Fibroblast of pulmonary artery (primary cell): Measurements from ENCODE around the gene CTIF.

Source experiments
- DNase-seq: peaks from one replicate; pipeline ENCODE4 v3.0.0-alpha.2; 2010; ENCODE audit warnings: low read depth
- H3K4me3 ChIP-seq: replicated peaks from 2 replicates; pipeline ENCODE4 v1.5.1; 2011; ENCODE audit warnings: low read depth, mild to moderate bottlenecking, control low read depth, low read length, moderate library complexity
- TF ChIP-seq, protein P1 (sequence below): IDR thresholded peaks from 2 replicates; pipeline ENCODE4 v1.5.1; 2011; ENCODE audit warnings: mild to moderate bottlenecking, control low read depth, low read length, inconsistent platforms; ENCODE audit errors: missing control alignments

CTIF gene

GRCh38 chr18:48580066-48580465 lies 41.2 kb downstream of the CTIF start:
- no peak for DNase-seq
- no peak overlapping the region for H3K4me3 ChIP-seq
- TF ChIP-seq, protein P1, sequence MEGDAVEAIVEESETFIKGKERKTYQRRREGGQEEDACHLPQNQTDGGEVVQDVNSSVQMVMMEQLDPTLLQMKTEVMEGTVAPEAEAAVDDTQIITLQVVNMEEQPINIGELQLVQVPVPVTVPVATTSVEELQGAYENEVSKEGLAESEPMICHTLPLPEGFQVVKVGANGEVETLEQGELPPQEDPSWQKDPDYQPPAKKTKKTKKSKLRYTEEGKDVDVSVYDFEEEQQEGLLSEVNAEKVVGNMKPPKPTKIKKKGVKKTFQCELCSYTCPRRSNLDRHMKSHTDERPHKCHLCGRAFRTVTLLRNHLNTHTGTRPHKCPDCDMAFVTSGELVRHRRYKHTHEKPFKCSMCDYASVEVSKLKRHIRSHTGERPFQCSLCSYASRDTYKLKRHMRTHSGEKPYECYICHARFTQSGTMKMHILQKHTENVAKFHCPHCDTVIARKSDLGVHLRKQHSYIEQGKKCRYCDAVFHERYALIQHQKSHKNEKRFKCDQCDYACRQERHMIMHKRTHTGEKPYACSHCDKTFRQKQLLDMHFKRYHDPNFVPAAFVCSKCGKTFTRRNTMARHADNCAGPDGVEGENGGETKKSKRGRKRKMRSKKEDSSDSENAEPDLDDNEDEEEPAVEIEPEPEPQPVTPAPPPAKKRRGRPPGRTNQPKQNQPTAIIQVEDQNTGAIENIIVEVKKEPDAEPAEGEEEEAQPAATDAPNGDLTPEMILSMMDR, result no peak

DNA sequence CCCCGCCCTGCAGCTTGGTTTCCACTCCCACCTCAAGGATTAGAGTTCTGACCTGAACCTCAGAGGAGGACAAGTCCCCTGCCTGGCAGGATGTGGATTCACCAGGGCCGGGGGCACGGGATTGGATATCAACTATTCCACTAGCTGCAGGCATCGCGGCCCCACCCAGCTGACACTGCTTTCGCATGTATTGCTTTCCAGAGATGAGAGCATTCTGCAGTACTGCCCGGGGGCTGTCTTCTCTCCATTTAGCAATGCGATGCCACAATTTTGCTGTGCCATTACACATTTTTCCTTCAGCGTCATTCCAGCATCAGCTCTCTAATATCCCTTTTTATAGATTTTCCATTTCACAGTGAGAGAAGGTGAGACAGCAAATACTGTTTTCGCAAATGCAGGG lies 42.0 kb downstream of the CTIF start:
- TF ChIP-seq, protein P1, result no peak
- no peak overlapping the region for H3K4me3 ChIP-seq
- no peak for DNase-seq

DNA sequence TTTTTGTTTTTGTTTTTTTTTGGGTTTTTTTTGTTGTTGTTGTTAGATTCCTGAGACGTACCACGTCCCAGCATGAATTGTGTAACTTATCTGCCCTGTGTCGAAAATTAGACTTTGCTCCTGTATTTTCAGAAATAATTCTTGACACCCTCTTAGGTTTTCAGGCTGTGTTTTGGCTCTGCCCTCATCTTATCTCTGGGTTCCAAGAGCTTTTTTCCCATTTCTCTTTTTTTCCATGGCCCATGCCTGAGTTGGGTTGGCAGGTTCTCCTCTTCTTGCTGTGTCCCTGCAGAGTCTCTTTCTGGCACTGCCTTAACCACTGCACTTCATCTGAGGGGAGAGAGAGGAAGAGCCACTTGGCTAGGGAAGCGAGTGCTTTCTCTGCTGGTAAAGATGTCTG lies 42.4 kb downstream of the CTIF start:
- DNase-seq, result no peak

GRCh38 chr18:48581941-48582340 lies 43.1 kb downstream of the CTIF start:
- H3K4me3 ChIP-seq, result no peak overlapping the region
- DNase-seq, result no peak
- TF ChIP-seq, protein P1, result no peak

More for the DNA sequence above, 42.4 kb downstream of the CTIF start:
- H3K4me3 ChIP-seq, result no peak overlapping the region
- TF ChIP-seq, protein P1, result no peak

DNA sequence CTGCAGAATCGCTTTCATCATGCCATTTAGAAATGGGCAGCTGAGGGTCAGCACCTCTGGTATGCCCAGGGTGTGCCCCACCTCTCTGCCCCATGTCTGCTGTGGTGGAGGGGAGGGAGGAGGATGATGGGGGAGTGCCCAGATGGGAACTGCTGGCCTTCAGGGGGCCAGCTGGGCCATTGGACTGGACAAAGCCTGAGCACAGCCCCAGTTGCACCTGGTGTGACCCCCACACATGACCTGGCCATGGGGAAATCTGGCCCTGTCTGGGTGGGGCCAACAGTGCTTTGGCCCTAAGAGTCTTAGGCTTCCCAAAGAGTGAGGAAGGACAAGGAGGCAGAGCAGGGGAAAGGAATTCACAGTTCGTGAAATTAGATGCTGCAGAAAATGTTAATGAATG lies 44.1 kb downstream of the CTIF start:
- TF ChIP-seq, protein P1, result no peak
- H3K4me3 ChIP-seq, result no peak overlapping the region
- DNase-seq, result no peak

DNA sequence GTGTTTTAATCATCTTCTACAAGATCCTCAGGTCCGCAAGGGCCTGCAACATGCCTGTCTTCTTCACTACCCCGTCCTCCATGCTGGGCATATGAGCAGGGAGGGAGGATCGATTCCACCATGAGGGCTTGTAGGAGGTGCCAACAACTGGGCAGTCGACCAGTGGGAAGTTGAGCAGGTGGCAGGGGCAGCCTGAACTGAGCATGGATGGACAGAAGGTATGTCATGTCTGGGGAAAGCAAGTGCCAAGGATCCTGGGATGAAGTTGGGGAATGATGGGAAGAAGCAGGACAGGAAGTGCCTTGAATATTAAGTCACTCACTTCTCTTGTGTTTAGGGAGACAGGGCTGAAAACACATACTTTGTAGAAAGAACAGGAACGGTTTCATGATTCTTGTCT lies 44.7 kb downstream of the CTIF start:
- no peak for DNase-seq
- no peak overlapping the region for H3K4me3 ChIP-seq
- TF ChIP-seq, protein P1, result no peak

DNA sequence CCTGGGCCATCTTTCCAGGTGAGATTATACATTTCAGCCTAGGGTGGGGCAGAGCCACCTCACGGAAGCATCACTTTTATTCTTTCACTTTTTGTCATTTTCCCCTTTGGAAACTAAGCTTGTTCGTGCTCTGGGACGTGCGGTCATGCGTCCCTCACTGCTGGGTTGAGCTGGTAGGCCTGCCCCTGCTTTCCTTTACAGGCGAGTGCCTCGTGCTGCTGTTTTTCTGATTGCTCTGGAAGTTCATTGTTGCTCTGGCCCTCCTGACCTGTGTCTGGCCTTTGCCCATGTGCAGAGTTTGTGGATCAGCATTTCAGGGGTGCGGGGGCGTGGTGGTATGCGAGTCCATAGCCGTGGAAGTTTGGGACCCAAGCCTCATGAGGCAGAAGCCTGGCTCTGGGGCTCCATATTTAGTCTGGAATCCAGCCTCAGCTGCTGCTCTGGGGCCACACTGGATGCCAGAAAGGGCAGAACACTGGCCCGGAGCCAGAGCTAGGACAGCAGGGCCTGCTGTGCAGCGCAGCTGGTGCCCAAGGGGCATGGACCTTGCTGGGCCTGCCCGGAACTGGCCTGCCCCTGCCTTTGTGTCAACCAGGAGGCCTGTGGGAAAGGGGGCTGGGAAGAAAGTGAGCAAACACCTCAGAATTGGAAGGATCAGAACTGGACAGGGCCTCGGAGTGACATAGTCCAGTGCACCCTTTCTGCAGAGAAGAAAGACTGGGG lies 51.1 kb downstream of the CTIF start:
- H3K4me3 ChIP-seq, result no peak overlapping the region
- TF ChIP-seq, protein P1, result no peak
- DNase-seq, result no peak
